Activated CD8-positive, alpha-beta T cell treated with anti-CD3 and anti-CD28 coated beads for 36 hours (primary cell): Measurements from ENCODE around the gene PPP1R7. TPM values are rescaled to one million over a fixed set of nuclear protein-coding genes. Genes with fewer than 3 reads are reported as not detected.

Source experiments
- ATAC-seq: fragments of 200-7000 bp; cut with Tn5 transposase; one replicate; pipeline ENCODE4 v1.10.0; 2021; ENCODE audit warnings: mild to moderate bottlenecking, moderate library complexity
- CTCF ChIA-PET: fragments of 350-600 bp; sonication (Branson Sonifier 250); formaldehyde crosslinking; loops from one replicate; lab custom pipeline; 2021; ENCODE audit warnings: antibody characterized with exemption; lab: Charles Lee
- POLR2A ChIA-PET: fragments of 350-600 bp; sonication (Branson Sonifier 250); formaldehyde crosslinking; loops from one replicate; lab custom pipeline; 2021; ENCODE audit warnings: antibody characterized with exemption; lab: Charles Lee
- DNase-seq: peaks from one replicate; pipeline ENCODE4 v3.0.0-alpha.2; 2020
- H3K27ac Mint-ChIP-seq: one replicate; pipeline ENCODE4 v1.8.0; 2021; ENCODE audit warnings: mild to moderate bottlenecking, mixed read lengths
- H3K27me3 Mint-ChIP-seq: one replicate; pipeline ENCODE4 v1.8.0; 2021; ENCODE audit warnings: mixed read lengths
- H3K36me3 Mint-ChIP-seq: one replicate; pipeline ENCODE4 v1.8.0; 2021; ENCODE audit warnings: low read depth, mixed read lengths
- H3K4me1 Mint-ChIP-seq: one replicate; pipeline ENCODE4 v1.8.0; 2021; ENCODE audit warnings: low read depth, mixed read lengths
- H3K4me3 Mint-ChIP-seq: one replicate; pipeline ENCODE4 v1.8.0; 2021; ENCODE audit warnings: mild to moderate bottlenecking, moderate library complexity, mixed read lengths
- H3K9me3 Mint-ChIP-seq: one replicate; pipeline ENCODE4 v1.8.0; 2021; ENCODE audit warnings: mixed read lengths
- CTCF ChIP-seq: fragments of 200-600 bp; IDR thresholded peaks from one replicate; pipeline ENCODE4 v1.8.0; 2022; ENCODE audit warnings: antibody characterized with exemption, mild to moderate bottlenecking
- intact Hi-C: fragments of 100-400 bp; cut with micrococcal nuclease; formaldehyde crosslinking; loops from one replicate; pipeline ENCODE4 v1.10.0; 2022
- total RNA-seq, 2 experiments: library from RNA; stranded (reverse); gene quantifications; one replicate each; pipeline ENCODE4 v1.2.3, GENCODE V29; 2021

PPP1R7 gene
- total RNA-seq, 2 experiments from 2014 or later, result 82.9 to 88.7 TPM

GRCh38 chr2:241199286-241199685 is 49.0 kb downstream of the PPP1R7 start:
- Mint-ChIP-seq H3K27me3 (no peaks in the 10 kb centered on the region), H3K9me3 (no peaks in the 10 kb centered on the region), H3K36me3 (no peaks in the 10 kb centered on the region), H3K27ac (no peak overlapping the region), H3K4me3 (no peak overlapping the region), H3K4me1 (no peaks in the 10 kb centered on the region)
- CTCF ChIA-PET, result no interaction called here
- ATAC-seq, result no peak
- intact Hi-C loops, result no loop called here
- no peak for TF ChIP-seq CTCF
- no peak for DNase-seq
- POLR2A ChIA-PET, result no interaction called here

GRCh38 chr2:241199897-241200821 is 49.9 kb downstream of the PPP1R7 start:
- DNase-seq (no peak), ATAC-seq (no peak)
- H3K4me1 Mint-ChIP-seq, result no peaks in the 10 kb centered on the region
- H3K27ac Mint-ChIP-seq, result no peak overlapping the region
- no peak for TF ChIP-seq CTCF
- POLR2A ChIA-PET, result no interaction called here
- CTCF ChIA-PET, result no interaction called here
- no peak overlapping the region for H3K4me3 Mint-ChIP-seq
- intact Hi-C loops, result no loop called here
- no peaks in the 10 kb centered on the region for H3K36me3 Mint-ChIP-seq
- H3K27me3 Mint-ChIP-seq, result no peaks in the 10 kb centered on the region
- no peaks in the 10 kb centered on the region for H3K9me3 Mint-ChIP-seq

- H3K4me3 Mint-ChIP-seq, result no peak overlapping the region
- POLR2A ChIA-PET, result no interaction called here
- no peak for ATAC-seq
These were observed 50.6 kb downstream of the PPP1R7 start for GRCh38 chr2:241200822-241201395.

GRCh38 chr2:241201445-241202267 is 51.4 kb downstream of the PPP1R7 start:
- intact Hi-C loops, result no loop called here
- no peak overlapping the region for H3K4me3 Mint-ChIP-seq
- no peak overlapping the region for H3K27ac Mint-ChIP-seq
- DNase-seq (no peak), ATAC-seq (no peak)
- no peaks in the 10 kb centered on the region for H3K27me3 Mint-ChIP-seq
- ChIA-PET POLR2A (no interaction called here), CTCF (no interaction called here)
- H3K4me1 Mint-ChIP-seq, result no peaks in the 10 kb centered on the region
- no peak for TF ChIP-seq CTCF
- H3K9me3 Mint-ChIP-seq, result no peaks in the 10 kb centered on the region
- no peaks in the 10 kb centered on the region for H3K36me3 Mint-ChIP-seq

More at GRCh38 chr2:241200822-241201395, 50.6 kb downstream of the PPP1R7 start:
- no peak for DNase-seq
- intact Hi-C loops, result no loop called here
- H3K4me1 Mint-ChIP-seq, result no peaks in the 10 kb centered on the region
- no peak for TF ChIP-seq CTCF
- no peaks in the 10 kb centered on the region for H3K36me3 Mint-ChIP-seq
- H3K9me3 Mint-ChIP-seq, result no peaks in the 10 kb centered on the region
- no peaks in the 10 kb centered on the region for H3K27me3 Mint-ChIP-seq
- no peak overlapping the region for H3K27ac Mint-ChIP-seq
- CTCF ChIA-PET, result no interaction called here
